Measurements from ENCODE around the gene PNPLA7. TPM values are rescaled to one million over a fixed set of nuclear protein-coding genes. Genes with fewer than 3 reads are reported as not detected.

Gene PNPLA7
- total and polyA plus RNA-seq, 2 of the 13 experiments (the other 11 are each of a cell fraction or from before 2014, with no cell fraction given), result 0.42 to 1.5 TPM

DNA sequence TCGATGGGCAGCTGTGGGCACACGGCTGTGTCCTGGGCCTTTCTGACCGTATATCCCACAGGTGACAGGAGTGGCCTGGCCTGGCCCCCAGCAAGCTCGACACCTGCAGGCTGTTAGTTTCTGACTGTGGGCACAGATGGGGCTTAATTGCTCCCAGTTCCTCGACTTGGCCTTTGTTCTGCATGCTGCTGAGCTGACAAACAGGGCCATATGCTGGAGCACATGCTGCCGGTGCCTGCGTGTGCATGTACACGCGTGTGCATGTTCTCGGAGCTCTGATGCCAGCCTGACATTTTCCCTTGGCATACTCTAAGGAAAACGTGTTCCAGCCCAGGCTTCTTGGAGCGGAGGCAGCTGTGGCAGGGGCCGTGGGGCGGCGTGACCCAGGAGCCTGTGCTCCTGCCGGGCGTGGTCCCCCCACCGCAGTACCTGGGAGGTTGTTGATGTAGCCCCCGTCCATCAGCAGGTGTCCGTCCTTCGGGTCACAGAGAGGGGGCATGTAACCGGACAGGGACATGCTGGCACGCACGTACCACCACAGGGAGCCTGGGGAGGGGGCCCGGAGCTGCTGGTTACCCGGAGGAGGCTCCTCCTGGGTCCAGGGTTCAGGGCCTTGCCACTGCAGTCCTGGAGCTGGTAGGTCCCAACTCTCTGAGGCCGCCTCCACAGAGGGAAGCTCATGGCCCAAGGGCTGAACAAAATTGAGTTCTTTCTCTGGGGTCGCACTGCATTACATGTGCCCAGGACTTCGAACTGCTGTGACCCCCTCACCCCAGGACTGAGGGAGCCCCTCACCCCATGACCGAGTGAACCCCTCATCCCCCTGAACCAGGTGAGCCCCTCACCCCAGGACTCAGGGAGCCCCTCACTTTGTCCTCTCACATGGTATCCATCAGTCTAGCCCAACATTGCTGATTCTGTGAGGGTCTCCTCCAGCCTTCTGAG lies 86.9 kb downstream of the PNPLA7 start (continued):
- TF ChIP-seq, protein P1, sequence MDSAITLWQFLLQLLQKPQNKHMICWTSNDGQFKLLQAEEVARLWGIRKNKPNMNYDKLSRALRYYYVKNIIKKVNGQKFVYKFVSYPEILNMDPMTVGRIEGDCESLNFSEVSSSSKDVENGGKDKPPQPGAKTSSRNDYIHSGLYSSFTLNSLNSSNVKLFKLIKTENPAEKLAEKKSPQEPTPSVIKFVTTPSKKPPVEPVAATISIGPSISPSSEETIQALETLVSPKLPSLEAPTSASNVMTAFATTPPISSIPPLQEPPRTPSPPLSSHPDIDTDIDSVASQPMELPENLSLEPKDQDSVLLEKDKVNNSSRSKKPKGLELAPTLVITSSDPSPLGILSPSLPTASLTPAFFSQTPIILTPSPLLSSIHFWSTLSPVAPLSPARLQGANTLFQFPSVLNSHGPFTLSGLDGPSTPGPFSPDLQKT (CRISPR knock-in tag; IDR thresholded peaks at IDR 0.05; ENCODE audit: borderline replicate concordance), result no peak
- TF ChIP-seq TEAD2 (CRISPR knock-in tag; IDR thresholded peaks at IDR 0.05) (no peak), ZNF660 (CRISPR knock-in tag; IDR thresholded peaks at IDR 0.05; ENCODE audit: borderline replicate concordance, low read depth) (no peak), ZNF672 (CRISPR knock-in tag; IDR thresholded peaks at IDR 0.05) (no peak), SIN3A (IDR thresholded peaks at IDR 0.05; ENCODE audit: borderline replicate concordance, low read depth, low read length) (no peak), ZSCAN21 (CRISPR knock-in tag; IDR thresholded peaks at IDR 0.05; ENCODE audit: borderline replicate concordance) (peak; percentile 63; the same call in 1 of the 2 replicates), RORA (CRISPR knock-in tag; IDR thresholded peaks at IDR 0.05) (no peak), KLF12 (CRISPR knock-in tag; IDR thresholded peaks at IDR 0.05; ENCODE audit: borderline replicate concordance) (peak; percentile 88; the same call in 1 of the 2 replicates), ZNF883 (CRISPR knock-in tag; IDR thresholded peaks at IDR 0.05; ENCODE audit: not compliant biosample characterization) (peak; percentile 61), IKZF4 (CRISPR knock-in tag; IDR thresholded peaks at IDR 0.05; ENCODE audit: borderline replicate concordance, low read depth, not compliant biosample characterization) (no peak), ZBTB21 (CRISPR knock-in tag; IDR thresholded peaks at IDR 0.05) (no peak), PRMT3 (CRISPR knock-in tag; IDR thresholded peaks at IDR 0.05; ENCODE audit: borderline replicate concordance, low read depth) (no peak), NCOA5 (CRISPR knock-in tag; IDR thresholded peaks at IDR 0.05) (no peak), ASH2L (IDR thresholded peaks at IDR 0.05; ENCODE audit: insufficient read length, low read depth, low read length) (no peak), HNRNPH1 (optimal IDR thresholded peaks at IDR 0.05; ENCODE audit: low read depth, low read length) (no peak), POLR2A (IDR thresholded peaks at IDR 0.05; ENCODE audit: insufficient read depth in 1 of 2, low read depth in 2 of 2, low read length in 2 of 2) (no peak), PHB2 (IDR thresholded peaks at IDR 0.05; ENCODE audit: partially characterized antibody) (no peak), MLLT10 (CRISPR knock-in tag; IDR thresholded peaks at IDR 0.05) (no peak), ZNF460 (CRISPR knock-in tag; IDR thresholded peaks at IDR 0.05; ENCODE audit: borderline replicate concordance) (peak; percentile 65), SIN3B (IDR thresholded peaks at IDR 0.05; ENCODE audit: low read length) (no peak), RAD21 (CRISPR knock-in tag; IDR thresholded peaks at IDR 0.05) (peak; percentile 26; the same call in 1 of the 2 replicates), ZNF510 (CRISPR knock-in tag; IDR thresholded peaks at IDR 0.05; ENCODE audit: low read depth) (no peak; the same call in 1 of the 2 replicates)
- TF ChIP-seq, protein P2, sequence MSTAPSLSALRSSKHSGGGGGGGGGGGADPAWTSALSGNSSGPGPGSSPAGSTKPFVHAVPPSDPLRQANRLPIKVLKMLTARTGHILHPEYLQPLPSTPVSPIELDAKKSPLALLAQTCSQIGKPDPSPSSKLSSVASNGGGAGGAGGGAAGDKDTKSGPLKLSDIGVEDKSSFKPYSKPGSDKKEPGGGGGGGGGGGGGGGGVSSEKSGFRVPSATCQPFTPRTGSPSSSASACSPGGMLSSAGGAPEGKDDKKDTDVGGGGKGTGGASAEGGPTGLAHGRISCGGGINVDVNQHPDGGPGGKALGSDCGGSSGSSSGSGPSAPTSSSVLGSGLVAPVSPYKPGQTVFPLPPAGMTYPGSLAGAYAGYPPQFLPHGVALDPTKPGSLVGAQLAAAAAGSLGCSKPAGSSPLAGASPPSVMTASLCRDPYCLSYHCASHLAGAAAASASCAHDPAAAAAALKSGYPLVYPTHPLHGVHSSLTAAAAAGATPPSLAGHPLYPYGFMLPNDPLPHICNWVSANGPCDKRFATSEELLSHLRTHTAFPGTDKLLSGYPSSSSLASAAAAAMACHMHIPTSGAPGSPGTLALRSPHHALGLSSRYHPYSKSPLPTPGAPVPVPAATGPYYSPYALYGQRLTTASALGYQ (CRISPR knock-in tag; IDR thresholded peaks at IDR 0.05), result no peak
- TF ChIP-seq, protein P3, sequence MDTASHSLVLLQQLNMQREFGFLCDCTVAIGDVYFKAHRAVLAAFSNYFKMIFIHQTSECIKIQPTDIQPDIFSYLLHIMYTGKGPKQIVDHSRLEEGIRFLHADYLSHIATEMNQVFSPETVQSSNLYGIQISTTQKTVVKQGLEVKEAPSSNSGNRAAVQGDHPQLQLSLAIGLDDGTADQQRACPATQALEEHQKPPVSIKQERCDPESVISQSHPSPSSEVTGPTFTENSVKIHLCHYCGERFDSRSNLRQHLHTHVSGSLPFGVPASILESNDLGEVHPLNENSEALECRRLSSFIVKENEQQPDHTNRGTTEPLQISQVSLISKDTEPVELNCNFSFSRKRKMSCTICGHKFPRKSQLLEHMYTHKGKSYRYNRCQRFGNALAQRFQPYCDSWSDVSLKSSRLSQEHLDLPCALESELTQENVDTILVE (CRISPR knock-in tag; IDR thresholded peaks at IDR 0.05), result no peak
- TF ChIP-seq, protein P4, sequence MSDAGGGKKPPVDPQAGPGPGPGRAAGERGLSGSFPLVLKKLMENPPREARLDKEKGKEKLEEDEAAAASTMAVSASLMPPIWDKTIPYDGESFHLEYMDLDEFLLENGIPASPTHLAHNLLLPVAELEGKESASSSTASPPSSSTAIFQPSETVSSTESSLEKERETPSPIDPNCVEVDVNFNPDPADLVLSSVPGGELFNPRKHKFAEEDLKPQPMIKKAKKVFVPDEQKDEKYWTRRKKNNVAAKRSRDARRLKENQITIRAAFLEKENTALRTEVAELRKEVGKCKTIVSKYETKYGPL (CRISPR knock-in tag; IDR thresholded peaks at IDR 0.05), result no peak

All from HepG2 (cell line).